Brain microvascular endothelial cell (primary cell): Measurements from ENCODE around the gene C11orf24.

Experiments
- DNase-seq: peaks from one replicate; pipeline ENCODE4 v3.0.0-alpha.2; 2020
- H3K27ac ChIP-seq: fragments of 250-450 bp; sonication (Bioruptor Pico); 2 replicates; pipeline ENCODE4 v1.5.1; 2020; ENCODE audit warnings: mild to moderate bottlenecking, moderate library complexity
- H3K27me3 ChIP-seq: fragments of 250-450 bp; sonication (Bioruptor Pico); replicated peaks from 2 replicates; pipeline ENCODE4 v1.5.1; 2020; ENCODE audit warnings: mild to moderate bottlenecking
- H3K36me3 ChIP-seq: fragments of 250-450 bp; sonication (Bioruptor Pico); replicated peaks from 2 replicates; pipeline ENCODE4 v1.5.1; 2020; ENCODE audit warnings: mild to moderate bottlenecking
- H3K4me3 ChIP-seq: 2 replicates; pipeline ENCODE4 v1.5.1; 2011; ENCODE audit warnings: low read depth, mild to moderate bottlenecking, control low read depth, low read length, moderate library complexity
- in situ Hi-C: cut with HindIII; loops from 2 replicates; pipeline ENCODE4 v1.10.0; 2017; ENCODE audit warnings: low sequenced_read_pairs, low pct_ligation_motif_present
- TF ChIP-seq, protein P1 (sequence below): IDR thresholded peaks from 2 replicates; pipeline ENCODE4 v1.5.1; 2011; ENCODE audit warnings: low read depth, mild to moderate bottlenecking, moderate library complexity, low read length, control low read depth, inconsistent platforms; ENCODE audit errors: missing control alignments

C11orf24 gene

DNA sequence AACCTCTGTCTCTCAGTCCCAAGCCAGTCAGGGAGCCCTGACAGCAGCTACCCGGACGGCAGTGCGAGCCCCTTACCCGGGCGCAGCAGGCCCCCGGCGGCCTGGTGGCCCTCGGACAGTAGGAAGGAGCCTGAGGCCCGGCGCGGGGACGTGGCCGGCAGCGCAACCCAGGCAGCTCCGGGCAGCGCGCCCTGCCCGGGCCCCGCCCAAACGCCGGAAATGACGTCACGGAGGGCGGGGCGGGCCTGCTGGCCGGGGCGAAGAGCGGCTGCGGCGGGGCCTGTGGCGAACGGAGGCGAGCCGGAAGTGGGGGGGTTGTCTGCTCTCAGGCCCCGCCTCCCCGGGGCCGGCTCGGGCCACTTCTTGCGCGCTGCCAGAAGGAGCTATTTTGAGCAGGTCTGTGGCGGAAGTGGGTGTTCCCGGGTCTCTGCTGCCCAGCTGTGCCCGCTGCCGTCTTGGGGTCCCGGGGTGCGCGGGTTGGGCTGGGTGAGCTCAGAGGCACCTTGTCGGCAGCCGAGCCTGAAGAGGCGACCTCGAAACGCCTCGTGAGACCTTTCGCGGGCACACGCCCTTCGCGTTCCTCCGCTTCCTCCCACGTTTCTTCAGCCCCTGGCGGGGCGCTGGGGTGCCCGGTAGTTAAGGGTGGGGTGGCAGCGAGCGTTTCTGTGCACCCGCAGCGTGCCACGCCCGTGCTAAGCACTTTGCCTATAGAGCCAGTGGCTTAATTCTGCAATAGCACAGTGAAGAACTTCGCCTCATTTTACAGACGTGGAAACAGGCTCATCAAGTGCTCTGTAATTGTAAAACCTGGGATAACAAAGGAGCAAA is at the start of gene C11orf24:
Gene C11orf24 (minus strand): TSS at position 193 of the 828 bp plus-strand sequence. CDS start 8,206 bp downstream, outside the sequence.
- DNase-seq = peak; percentile 83
- in situ Hi-C loops = no loop called here
- no peaks in the 10 kb centered on the region for H3K27me3 ChIP-seq
- TF ChIP-seq, protein P1, sequence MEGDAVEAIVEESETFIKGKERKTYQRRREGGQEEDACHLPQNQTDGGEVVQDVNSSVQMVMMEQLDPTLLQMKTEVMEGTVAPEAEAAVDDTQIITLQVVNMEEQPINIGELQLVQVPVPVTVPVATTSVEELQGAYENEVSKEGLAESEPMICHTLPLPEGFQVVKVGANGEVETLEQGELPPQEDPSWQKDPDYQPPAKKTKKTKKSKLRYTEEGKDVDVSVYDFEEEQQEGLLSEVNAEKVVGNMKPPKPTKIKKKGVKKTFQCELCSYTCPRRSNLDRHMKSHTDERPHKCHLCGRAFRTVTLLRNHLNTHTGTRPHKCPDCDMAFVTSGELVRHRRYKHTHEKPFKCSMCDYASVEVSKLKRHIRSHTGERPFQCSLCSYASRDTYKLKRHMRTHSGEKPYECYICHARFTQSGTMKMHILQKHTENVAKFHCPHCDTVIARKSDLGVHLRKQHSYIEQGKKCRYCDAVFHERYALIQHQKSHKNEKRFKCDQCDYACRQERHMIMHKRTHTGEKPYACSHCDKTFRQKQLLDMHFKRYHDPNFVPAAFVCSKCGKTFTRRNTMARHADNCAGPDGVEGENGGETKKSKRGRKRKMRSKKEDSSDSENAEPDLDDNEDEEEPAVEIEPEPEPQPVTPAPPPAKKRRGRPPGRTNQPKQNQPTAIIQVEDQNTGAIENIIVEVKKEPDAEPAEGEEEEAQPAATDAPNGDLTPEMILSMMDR = no peak
- H3K36me3 ChIP-seq = peaks cover 10% of the 10 kb centered on the region
- peak within 1 kb of the TSS; percentile 95 for H3K4me3 ChIP-seq
- H3K27ac ChIP-seq = peak within 1 kb of the TSS; percentile 96

DNA sequence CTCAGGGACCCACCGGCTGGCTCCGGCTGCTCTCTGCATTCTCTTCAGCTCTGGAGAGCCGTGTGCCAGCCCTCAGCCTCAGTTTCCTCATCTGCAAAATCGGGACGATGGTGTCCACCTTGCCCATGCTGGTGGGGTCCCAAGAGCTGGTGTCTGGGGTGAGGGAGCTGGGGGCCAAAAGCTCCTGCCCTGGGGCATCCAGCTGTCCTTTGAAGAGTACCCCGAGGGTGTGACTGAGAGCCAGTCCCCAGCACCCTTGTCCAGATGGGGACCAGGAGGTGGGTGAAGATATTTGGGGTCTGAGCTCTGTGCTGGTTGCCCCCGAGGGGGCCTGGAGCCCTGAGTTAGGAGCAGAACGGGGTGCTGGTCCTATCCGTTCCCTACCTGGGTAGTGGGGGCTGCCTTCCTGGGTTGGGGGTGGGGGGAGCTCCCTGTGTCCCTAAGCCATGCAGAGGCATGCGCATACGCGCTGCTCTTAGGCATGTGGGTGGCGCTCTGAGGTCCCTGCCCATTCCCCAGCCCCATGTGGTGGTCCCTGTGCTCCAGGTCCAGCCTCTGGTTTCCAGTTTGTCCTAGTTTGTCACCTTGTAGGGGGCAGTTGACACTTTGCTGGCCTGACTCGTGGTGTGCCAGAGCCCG is 45.5 kb upstream of the C11orf24 start:
- Histone ChIP-seq H3K27ac (no peak overlapping the region), H3K36me3 (no peaks in the 10 kb centered on the region), H3K4me3 (no peak overlapping the region), H3K27me3 (no peaks in the 10 kb centered on the region)
- in situ Hi-C loops = no loop called here
- DNase-seq = no peak
- TF ChIP-seq, protein P1 = no peak

- H3K27ac ChIP-seq = peak overlapping the region; percentile 64
- H3K4me3 ChIP-seq = peak overlapping the region; percentile 5
- no peaks in the 10 kb centered on the region for H3K36me3 ChIP-seq
- peak; percentile 14 for DNase-seq
- H3K27me3 ChIP-seq = no peaks in the 10 kb centered on the region
- in situ Hi-C loops = no loop called here
- TF ChIP-seq, protein P1 = no peak
These were observed 43.6 kb upstream of the C11orf24 start for GRCh38 chr11:68315171-68315920.

DNA sequence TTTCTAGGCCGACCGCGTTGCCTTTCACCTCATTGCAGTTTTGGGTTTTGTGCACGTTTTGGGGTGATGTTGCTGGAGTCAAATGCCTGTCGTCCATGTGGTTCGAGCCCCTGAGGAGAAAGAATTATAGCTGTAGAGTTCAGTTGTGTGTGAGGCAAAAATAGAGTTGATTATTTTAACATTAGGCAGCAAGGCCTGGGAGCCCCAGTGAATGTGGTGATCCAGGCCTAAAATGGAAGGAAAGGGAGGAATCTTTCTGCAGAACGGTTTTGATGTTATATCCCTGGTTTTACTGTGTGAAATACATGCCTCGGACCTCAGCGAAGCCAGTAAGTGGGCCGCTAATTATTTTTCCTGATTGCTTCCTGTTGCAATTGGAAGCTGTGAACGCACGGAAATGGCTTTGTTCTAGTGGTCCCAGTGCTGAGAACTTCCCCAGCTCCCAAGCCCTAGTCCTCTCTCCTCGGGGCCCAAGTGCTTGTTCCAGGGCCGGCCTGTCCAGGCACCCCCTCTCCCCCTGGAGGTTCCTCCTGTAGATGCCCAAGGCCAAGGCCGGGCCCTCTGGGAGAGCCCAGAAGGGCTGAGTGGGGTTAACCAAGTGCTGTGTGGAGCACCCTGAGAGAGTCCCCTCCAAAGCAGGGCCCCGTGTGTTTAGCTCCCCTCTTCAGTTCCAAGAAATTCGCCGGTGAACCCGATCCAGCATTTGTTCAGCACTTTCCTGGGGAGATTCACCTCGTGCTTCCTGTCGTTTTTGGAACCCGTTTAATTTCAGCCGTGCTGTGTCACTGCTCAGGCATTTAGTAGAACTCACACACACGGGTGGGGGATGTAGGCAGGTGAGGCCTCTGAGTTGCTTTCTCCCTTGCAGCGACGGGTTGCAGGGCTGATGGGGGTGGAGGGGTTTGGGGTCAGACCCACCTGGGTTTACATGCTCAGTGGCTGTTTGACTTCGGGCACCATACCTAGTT is 42.7 kb upstream of the C11orf24 start:
- H3K36me3 ChIP-seq = no peaks in the 10 kb centered on the region
- TF ChIP-seq, protein P1 = no peak
- H3K27me3 ChIP-seq = no peaks in the 10 kb centered on the region
- in situ Hi-C loops = no loop called here
- peak overlapping the region; percentile 64 for H3K27ac ChIP-seq
- peak; percentile 21 for DNase-seq
- H3K4me3 ChIP-seq = peak overlapping the region; percentile 61
